ENCODE data around the gene ADGRE3. TPM values are rescaled to one million over a fixed set of nuclear protein-coding genes. Genes with fewer than 3 reads are reported as not detected.

ADGRE3 gene
- total RNA-seq, result not detected in 2 replicates

DNA sequence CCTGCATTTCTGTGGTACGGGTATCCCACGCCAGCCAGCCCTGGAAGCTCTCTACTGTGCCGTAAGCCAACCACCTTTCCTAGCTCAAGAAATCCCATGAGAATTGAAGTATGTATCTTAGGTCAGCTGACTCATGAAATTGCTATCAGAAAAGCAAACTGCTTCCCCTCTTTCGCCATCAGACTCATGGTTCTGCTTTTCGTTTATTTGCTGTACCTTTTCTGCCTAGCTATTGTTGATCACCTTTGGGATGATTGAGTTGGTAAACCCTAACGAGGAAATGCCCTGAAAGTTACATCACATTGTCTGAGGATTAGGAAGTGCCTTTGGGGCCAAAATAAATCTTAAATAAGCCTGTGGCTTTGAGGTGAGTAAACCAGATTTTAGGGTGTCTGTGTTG is at the start of gene ADGRE3:
Gene ADGRE3, minus strand, starts transcription at position 81 of the 400 bp plus-strand sequence. Its CDS starts 74 bp downstream, at position 7.

DNA sequence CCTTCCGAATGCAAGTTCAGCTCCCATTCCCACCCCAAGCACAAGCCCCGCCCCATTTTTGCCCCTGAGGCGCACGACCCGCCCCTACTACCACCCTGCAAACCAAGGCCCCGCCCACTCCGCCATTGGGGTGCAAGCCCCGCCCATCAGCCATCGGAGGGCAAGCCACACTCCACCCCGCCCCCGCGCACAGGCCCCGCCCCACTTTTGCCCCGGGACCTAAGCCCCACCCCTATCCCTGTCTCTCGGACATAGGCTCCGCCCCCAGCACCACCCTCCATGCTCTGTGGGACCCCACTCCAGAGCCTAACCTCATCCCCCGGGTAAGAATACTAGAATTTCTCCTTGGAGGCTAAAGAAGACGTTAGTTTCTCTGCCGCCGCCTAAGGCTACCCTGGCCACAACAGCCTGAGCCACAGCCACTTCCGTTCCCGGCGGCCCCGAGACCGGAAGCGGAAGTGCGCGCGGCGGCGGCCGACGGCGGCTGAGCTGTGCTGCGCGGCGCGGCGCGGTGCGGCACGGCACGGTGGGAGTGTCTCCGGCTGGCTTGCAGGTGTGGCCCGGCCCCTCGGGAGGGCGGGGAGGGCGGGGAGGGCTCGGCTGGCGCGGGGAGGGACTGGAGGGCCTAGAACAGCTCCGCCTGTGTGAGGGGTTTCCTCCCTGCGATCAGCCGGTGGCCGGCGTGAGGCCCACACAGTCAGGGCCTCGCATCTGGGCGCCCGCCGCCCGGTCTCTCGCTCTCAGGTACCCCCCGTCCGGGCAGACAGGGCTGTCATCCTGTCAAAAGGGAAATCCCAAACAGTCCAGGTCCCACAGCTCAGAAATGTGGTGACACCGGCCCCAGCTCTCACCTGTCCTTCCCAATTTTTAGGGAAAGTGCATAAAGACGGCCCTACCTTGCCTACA is 15.2 kb upstream of the ADGRE3 start, which contains the start of gene ZNF333:
Gene ZNF333, plus strand, starts transcription at position 451 of the 906 bp plus-strand sequence. CDS start 3,444 bp downstream, outside the sequence.

DNA sequence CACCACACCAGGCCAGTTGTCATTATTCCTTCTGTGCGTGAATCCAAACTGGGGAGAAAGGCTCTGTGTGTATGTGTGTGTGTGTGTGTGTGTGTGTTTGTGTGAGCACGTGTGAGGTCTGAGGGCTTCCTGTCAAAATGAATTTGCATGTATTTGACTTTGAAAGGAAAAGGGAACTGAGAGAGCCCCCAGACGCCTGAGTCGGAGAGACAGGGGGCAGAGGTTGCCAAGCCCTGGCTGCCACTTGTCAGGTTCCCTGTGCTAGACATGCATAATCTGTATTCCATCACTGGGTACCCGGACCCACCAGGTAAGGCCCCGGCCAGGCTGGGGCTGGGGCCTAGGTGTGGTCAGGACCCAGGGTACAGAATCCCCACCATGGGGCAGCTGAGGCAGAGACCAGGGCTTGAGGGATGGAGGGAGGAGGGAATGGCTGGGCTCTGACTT is 91.7 kb downstream of the ADGRE3 start, which contains the start of gene CLEC17A:
Gene CLEC17A, plus strand, starts transcription at position 191 of the 447 bp plus-strand sequence. Its CDS starts 77 bp downstream, at position 268.

DNA sequence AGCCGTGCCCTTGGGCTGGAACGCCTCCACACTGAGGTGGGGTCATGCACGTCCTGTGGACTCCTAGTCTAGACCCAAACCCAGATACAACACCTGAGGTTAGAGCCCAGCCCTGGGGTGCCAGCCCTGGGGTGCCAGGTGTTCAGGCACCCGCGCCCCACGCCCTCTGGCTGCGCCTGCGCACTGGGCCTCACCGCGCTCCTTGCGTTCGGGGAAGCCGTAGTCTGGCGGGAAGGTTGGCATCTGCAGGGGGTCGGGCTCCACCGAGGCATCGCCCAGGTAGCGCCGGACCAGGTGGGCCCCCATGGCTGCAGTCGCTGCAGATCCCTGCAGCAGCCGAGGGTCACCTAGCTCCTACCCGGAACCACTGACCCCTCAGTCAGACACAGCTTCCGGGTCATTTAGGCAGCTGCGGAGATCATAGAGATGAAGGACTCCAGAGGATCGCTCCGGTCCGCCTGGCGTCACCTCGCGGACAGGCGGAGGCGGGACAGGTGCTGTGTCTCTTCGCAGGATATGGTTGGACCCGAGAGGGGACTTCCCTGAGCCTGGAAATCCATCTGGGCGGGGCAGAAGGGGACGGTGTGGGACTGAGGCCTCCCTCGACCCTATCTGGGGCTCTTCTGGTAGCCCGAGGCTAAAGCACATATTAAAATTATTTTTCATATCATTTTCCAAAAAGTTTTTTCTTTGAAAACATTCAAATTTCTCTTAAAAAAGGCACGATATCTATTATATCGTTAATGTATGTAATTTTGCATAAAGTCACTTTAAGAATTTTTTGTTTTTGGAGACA is 102.8 kb downstream of the ADGRE3 start, which contains the start of gene NDUFB7:
Gene NDUFB7, minus strand, starts transcription at position 372 of the 796 bp plus-strand sequence. Its CDS starts 66 bp downstream, at position 306.

Other genes starting within 250 kb of the ADGRE3 start
- 101 and 143 TPM in 2 replicates for gene PKN1, start 241.5 kb downstream of the ADGRE3 start, total RNA-seq
- gene PTGER1, start 199.5 kb downstream of the ADGRE3 start, total RNA-seq, result 4.8 and 25.6 TPM in 2 replicates
- gene GIPC1, start 178.7 kb downstream of the ADGRE3 start, total RNA-seq, result 113 and 124 TPM in 2 replicates
- 41.1 and 53.0 TPM in 2 replicates for gene DNAJB1, start 156.4 kb downstream of the ADGRE3 start, total RNA-seq
- 32.4 and 35.9 TPM in 2 replicates for gene TECR, start 145.2 kb downstream of the ADGRE3 start, total RNA-seq
- 281 and 388 TPM in 2 replicates for gene NDUFB7, start 102.8 kb downstream of the ADGRE3 start, total RNA-seq
- 0.28 TPM in 1 of 2 replicates, not detected in the other for gene CLEC17A, start 91.8 kb downstream of the ADGRE3 start, total RNA-seq
- gene ZNF333, start 15.2 kb upstream of the ADGRE3 start, total RNA-seq, result 16.2 and 22.7 TPM in 2 replicates
- gene ADGRE2, start 103.7 kb upstream of the ADGRE3 start, total RNA-seq, result under 0.01 TPM in 2 replicates
- gene OR7A5, start 160.3 kb upstream of the ADGRE3 start, total RNA-seq, result not detected in 2 replicates
- gene OR7C1, start 160.3 kb upstream of the ADGRE3 start, total RNA-seq, result not detected in 2 replicates
- gene OR7A10, start 174.1 kb upstream of the ADGRE3 start, total RNA-seq, result not detected in 2 replicates
- not detected in 2 replicates for gene OR7A17, start 211.3 kb upstream of the ADGRE3 start, total RNA-seq

Measured in smooth muscle cell of bladder (primary cell).